Non-pigmented ciliary epithelial cell (primary cell): ENCODE results near the gene DKK1.
"Not testable (repeated sequence)": the region's sequence is repeated elsewhere in the genome, so short reads cannot be mapped to it uniquely, and the experiment has no call there.

Experiments used
- DNase-seq: peaks from one replicate; pipeline ENCODE4 v3.0.0-alpha.2; 2010; ENCODE audit warnings: low read depth

DKK1 gene

DNA sequence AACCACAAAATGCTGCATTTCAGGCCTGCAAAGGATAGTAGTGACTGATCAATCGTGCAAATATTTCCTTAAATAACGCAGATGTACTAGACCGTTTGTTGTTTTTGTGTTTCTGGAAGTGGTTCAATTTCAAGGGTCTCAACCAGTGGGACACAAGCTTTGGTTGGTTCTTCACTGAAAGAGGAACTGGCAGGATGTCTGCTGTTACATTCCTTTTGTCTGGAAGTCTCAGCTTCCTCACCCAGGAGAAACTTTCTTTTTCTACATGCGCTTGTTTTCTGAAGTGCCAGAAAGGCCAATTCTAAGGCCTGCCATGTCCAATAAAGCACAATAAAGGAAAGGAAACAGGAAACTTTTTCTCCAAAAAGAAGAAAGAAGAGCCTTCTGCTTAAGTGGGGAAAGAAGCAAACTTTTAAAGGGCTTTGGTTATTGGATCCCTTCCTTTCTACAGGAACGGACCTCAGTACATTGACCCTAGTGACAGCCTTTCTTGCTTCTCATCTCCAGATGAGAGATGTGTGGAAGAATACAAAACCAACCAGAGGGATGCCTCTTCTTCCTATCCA, 4.1 kb downstream of the DKK1 start:
- peak; percentile 55 for DNase-seq

DNA sequence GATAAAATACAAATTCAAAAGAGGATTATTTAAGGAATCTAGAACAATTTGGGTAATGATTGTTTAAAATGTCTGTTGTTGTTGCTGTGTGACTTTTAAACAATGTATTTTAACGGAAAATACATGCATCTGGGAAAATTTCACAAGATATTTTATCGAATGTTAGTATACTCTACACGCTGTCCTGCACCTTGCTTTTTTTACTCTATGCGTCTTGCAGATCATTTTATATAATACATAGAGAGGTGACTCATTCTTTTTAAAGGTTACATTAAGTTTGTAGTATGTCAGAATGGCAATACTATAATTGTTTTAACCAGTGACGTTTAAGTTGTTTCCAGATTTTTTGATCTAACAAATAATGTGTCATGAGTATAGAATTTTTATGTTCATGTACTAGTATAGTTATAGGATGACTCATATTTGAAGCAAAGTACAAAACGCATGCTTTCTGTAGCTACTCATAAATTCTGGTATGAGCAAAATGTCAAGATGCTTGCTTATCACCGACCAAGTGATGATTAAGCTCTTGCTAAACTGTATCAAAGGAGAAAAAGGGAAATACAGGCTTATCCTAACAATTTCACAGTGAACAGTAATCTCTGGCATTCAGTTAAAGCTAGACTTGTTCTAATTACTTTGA, 4.9 kb downstream of the DKK1 start:
- peak; percentile 98 for DNase-seq

DNA sequence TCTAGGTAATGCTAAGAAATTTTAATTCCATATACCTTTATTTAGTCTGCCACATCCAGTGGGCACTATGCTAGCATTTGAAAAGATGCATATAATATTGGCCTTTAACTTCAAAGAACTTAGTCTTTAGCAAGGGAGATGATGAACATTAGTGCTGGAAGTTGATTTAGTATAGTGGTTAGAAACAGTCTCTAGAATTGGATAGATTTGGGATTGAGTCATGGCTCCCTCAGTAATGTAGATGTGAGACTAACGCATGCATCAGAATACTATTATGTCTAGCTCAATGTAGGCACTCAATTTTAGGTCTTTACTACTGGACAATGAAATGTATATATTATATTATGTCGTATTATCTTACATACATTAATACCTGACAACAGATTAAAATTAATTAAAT, 5.8 kb downstream of the DKK1 start:
- no peak for DNase-seq

DNA sequence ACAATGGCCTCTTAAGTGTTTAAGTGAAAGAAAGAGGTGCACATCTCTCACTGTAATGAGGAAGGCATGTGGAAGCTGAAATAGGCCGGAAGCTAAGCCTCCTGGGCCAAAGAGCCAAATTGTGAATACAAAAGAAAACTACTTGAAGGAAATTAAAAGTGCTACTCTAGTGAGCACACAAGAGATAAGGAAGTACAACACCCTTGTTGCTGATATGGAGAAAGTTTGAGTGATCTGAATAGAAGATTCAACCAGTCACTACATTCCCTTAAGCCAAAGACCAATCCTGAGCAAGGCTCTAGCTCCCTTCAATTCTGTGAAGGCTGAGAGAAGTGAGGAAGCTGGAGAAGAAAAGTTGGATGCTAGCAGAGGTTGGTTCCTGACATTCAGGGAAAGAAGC, 8.2 kb downstream of the DKK1 start:
- no peak for DNase-seq

DNA sequence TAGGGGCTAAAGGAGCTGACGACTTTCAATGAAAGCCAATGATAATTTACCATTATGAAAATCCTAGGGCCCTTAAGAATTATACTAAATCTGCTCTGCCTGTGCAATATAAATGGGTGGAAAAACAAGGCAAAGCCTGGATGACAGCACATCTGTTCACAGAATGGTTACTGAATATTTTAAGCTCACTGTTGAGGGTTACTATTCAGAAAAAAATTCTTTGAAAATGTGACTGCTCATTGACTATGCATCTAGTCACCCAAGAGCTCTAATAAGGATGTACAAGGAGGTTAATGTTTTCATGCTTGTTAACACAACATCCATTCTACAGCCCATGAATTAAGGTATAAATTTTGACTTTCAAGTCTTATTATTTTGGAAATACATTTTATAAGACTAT, 8.9 kb downstream of the DKK1 start:
- DNase-seq, result no peak

DNA sequence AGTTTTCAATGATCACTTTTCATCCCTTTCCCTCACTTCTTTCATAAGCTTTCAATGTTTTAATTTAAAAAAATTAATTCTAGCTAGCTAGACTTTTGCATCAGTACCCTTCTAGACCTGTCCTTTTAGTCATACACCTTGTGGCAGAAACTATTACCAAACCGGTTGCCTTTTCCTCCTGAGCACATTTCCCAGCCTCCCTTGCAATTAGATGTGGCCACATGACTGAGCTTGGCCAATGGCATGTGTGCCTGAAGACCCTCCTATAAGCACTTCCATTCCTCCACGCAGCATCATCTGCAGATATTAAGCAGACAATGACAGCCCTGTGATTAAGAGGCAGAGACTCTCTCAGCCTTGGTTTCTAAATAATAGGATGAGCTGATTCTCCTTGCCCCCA, 12.3 kb downstream of the DKK1 start:
- DNase-seq, result no peak

DNA sequence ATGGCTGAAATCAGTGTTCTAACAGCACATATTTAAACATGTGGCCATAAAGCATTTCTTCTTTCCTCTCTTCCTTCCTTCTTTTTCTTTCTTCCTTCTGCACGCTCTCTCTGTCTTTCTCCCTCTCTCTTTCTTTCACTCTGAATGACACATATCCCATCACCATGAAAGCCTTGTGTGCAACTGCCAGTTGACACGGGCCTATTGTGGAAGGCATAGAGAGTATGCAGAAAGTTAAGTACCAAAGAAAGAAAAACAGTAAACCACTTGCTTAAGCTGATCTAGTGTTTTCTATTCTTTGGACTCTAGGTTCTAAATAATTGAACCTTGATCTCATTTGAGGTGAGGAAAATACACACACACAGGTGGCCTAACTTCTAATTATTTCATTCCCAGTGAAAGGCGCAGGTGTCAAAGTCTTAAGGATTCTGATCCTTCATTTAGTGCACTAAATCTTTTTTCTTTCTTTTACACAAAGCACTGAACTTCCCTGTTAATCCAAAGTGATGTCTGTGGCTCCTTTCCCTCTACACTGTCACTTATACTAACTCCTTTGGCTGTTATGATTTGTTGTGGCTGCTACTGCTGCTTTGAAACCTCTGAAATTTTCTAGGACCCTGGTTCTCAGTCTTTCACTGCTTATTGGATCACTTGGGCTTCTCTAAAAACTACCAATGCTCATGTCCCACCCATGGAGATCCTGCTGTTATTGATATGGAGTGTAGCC, 17.7 kb downstream of the DKK1 start:
- DNase-seq, result no peak

DNA sequence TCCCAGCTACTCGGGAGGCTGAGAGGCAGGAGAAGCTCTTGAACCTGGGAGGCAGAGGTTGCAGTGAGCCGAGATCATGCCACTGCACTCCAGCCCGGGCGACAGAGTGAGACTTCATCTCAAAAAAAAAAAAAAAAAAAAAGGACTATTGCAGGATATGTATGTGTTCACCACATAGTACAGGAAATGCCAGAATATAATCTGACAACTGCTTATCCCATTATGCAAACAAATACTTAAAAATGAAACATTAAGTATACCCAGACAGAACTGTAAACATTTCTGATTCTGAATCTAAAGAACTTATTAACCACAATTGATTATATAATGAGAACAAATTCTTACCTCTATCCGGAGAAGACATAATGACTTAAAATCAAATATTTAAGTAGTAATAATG, 18.7 kb downstream of the DKK1 start:
- DNase-seq, result no peak

DNA sequence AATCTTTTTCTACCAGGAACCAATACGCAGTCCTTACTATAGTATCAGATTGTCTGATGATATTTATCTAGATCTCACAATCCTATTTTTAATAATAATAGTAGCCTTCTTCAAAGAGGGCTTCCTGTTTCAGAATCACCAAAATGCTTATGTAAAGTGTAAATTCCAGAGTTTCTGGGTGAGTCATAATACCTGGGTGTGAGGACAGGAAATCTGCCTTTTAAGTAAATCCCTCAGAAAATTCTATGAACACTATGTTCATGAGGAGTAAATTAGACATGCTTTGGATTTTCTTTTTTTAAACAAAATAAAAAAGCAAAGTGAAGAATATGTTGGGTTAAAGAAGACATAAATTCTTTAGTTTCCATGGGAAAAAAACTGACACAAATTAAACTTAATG, 20.5 kb downstream of the DKK1 start:
- DNase-seq, result no peak

DNA sequence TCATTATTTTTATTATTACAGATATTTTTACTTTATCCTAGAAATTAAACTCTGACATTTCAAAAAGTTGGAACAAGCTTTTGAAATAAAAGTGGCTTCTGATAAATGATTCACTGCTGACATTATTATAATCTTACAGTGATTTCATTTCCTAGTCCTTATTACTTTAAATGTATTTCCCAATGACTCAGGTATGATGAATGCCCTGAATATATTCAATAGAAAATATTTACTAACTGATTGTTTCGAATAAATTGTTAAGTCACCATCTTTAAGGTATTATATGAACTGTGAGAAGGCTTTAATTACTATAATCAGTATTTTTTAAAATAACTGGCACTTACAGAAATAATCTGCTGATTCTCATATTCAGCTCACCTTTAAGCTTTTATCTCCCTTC, 21.6 kb downstream of the DKK1 start:
- DNase-seq, result no peak

DNA sequence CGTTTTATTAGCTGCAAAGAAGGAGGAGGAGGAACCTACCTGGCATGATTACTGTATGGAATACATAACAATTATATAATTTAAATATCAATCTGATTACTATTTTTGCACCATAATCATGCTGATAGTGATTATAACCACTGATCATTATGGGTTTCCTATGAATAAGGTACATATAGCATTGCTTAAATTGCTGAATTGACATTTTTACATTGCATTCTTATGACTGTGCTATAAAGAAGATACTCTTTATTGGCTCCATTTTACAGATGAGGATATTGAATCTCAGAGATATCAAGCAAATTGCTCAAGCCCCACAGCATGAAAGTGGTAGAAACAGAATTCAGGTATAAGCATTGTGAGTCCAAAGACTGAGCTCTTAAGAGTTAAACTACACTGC, 23.1 kb downstream of the DKK1 start:
- no peak for DNase-seq

DNA sequence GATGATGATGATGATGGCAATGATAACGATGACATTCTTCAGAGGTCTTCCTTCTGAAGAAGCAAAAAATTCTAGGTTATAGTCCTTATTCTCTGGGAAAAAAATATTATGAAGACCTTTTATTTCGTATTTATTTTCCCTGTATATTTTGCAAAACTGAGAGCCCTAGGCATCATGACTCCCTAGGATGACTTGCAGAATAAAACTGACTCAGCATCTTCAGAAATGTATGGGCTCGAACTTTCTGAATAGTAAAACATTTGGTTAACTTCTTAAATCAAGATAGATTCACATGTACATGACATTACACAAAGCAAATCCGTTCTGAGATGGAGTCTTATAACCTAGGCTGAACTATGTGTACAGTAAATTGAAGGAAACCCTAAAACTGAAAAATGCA, 29.4 kb downstream of the DKK1 start:
- DNase-seq, result no peak

DNA sequence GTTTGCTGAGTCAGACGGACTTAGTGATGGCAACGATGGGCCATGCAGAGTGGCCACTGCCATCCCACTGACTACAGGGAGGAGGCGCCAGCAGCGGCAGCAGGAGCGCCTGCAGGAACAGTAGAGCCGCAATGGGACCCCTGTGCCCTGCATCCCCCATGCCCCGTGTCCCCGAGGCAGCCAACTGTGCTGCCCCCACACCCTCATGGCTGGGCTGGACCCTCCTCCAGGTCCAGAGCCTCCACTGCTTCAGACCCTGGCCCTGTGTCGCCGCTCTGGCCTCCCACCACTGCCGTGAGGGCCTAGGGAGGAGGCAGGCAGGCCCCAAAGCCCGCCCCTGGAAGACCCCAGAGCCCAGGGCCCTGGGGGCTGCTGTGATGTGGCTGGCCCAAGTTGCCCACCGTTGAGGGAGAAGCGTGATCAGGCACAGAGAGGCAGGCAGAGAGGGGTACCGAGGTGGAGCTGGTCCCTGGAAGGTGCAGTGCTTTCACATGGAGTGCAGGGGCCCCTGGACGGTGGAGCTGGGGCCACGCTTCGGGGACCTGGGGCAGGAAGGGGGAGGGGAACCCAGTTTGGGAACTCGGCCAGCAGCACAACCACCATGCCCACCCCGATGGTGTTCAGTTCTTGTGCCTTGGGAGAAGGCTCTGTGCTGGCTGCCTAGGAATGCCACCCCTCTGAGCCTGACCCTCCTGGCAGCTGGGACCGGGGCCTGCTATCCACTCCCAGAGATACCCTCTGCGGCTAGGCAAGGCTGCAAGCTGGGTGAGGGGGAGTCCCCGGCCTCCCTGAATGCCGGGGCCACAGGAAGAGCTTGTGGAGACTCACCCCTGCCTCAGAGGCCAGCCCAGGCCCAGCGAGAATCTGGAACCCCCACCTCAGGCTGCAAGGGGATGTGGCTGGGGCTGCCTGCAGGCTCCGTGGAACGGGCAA, 32.6 kb downstream of the DKK1 start:
- DNase-seq, result no peak

DNA sequence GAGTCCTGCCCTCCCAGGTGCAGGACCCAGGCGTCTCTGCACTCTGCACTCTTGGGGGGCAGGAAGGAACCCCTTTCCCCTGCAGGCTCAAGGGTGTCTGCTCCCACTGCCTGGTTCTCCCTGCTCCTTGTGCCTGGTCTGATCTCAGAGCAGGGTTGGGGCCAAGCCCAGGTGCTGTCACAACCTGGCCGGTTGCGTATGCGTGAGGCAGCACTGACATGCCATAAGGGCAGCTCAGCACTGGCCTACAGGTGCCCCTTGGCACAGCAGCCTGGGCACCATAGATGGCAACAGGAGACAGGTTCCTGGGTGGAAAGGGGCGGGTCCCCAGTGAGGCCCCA, 33.2 kb downstream of the DKK1 start:
- no peak for DNase-seq

DNA sequence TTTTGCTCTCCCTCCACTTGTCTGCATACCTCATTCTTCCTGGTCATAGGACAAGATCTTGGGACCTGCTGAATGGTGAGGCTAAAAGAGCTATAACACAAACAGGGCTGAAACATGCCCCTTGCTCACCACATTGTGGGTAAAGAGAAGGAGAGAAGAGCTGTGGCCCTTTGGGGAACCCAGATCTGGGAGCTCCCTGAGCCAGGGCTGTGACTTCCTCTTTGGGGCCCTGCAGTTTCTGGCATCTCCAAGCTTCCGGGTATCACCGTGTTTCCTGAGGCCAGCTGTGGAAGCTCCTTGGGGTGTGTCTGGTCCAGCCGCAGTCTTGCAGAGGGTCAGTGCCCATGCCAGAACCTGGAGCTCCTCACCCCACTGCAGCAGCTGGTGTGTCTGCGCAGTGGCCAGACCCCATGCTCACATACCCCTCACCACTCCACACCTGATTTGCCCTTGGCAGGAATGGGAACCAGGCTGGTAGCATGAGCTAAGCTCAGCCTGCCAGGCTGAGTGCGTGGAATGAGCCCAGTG, 34.0 kb downstream of the DKK1 start:
- no peak for DNase-seq

DNA sequence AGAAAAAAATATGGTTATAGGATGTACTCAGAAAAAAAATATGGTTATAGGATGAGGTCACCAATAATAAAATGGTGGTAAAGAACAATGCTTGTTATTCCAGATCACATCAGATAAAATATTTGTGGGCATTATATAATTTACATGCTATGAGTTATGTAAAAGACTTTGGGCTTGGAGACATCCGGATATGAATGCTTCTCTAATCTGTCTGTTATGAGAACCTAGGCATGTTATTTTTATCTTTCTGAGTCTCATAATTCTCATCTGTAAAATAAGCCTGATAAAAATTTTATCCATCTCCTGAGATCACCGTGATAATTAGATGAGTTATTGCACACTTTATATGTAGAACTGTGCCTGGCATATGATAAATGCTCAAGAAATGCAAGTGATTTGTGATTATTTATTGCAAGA, 37.8 kb downstream of the DKK1 start:
- peak; percentile 55 for DNase-seq

DNA sequence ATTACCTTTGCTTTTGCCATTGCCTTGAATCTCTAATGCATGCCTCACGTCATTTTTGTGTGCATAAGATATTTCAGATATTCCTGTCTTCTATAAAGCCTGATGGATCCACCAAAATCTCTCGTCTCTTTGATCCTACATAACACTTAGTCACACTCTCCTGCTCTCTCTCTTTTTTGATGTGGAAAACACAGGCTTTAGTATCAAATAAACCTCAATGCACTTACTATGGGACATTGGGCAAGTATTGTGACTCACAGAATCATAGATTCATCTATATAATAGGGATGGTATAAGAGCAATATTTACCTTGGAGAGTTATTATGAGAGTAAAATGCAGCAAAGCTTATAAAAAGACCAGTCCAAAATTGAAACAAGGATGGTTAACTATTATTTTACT, 39.1 kb downstream of the DKK1 start:
- no peak for DNase-seq

DNA sequence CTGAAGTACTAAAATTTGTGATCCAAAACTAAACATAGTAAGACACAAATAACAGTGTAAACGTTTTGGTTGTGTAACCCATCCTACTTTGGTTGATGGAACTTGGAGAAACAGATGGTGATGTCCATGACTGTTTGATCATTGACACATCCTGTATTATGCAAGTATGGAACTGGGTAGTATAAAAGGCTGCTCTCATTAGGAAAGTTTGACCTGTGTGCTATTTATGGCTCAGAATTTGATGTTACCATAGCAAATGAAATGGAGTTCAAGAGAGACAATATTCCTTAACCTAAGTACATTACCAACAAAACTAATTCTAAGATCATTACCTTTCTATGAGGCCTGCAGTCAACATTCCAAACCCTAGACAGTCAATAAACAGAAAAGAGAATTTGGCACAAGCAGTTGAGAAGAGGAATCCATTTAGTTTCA, 39.9 kb downstream of the DKK1 start:
- DNase-seq, result peak; percentile 20

DNA sequence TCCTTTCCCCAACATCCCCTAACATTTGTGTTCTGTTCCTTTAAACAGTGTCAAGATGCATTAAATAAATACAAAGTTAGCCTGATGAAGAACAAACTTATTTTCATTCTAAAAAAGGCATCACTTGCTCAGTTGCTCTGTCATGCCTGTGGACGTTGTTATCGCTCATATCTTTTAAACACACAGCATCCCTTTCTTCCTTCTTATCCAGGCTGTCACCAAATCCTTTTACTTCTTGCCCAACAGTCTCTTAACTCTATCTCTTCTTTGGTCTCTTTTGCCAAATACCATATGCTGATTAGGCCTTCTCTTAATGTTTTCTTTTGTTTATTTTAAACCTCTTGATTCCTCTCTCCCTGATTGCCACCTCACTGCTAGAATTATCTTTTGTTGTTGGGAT, 43.9 kb downstream of the DKK1 start:
- DNase-seq, result no peak

DNA sequence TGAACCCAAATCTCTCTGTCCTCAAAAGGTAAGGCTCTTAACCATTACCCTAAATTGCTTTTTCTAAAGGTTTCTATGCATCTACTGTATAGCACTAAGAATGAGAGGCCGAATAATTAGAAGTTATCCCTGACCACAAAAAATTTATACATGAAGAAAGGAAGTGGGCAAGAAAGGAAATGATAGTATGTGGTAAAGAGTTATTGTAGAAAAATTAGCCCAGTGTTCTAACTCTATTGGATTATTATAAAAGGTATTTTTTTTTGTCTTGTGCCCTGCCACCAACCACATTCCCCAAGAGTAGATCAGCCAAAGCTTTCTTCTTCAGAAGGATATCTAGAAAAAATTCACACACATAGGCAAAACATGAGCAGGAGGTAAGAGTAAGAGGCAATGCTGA, 45.4 kb downstream of the DKK1 start:
- no peak for DNase-seq

DNA sequence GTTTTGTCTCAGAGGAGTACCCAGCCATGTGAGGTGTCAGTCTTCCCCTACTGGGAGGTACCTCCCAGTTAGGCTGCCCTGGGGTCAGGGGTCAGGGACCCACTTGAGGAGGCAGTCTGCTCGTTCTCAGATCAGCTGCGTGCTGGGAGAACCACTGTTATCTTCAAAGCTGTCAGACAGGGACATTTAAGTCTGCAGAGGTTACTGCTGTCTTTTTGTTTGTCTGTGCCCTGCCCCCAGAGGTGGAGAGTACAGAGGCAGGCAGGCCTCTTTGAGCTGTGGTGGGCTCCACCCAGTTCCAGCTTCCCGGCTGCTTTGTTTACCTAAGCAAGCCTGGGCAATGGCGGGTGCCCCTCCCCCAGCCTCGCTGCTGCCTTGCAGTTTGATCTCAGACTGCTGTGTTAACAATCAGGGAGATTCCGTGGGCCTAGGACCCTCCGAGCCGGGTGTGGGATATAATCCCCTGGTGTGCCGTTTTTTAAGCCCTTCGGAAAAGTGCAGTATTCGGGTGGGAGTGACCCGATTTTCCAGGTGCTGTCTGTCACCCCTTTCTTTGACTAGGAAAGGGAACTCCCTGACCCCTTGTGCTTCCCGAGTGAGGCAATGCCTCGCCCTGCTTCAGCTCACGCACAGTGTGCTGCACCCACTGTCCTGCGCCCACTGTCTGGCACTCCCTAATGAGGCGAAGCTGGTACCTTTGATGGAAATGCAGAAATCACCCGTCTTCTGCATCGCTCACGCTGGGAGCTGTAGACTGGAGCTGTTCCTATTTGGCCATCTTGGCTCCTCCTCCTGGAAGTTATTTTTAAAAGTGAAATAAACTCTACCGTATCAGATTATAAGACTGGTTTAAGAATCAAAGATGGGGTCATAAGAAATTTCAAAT, 51.7 kb downstream of the DKK1 start:
- DNase-seq, result not testable (repeated sequence)
